Prostate gland (tissue), 2 donors: ENCODE measurements around the gene OLFM3.

Source experiments
- POLR2AphosphoS5 ChIP-seq: sonication (generic); formaldehyde crosslinking; IDR thresholded peaks from one replicate; pipeline ENCODE4 v1.6.1; 2017; ENCODE audit warnings: antibody characterized with exemption
- TF ChIP-seq, protein P1 (sequence below), 4 experiments: fragments of 200-600 bp in 2 of 4; fragments of 450-650 bp in 2 of 4; sonication (generic) in 2 of 4; IDR thresholded peaks; 1 replicate in 3 of 4; 2 replicates in 1 of 4; pipeline ENCODE4 v1.5.1; 2016 to 2019; ENCODE audit warnings: antibody characterized with exemption in 4 of 4, mild to moderate bottlenecking in 2 of 4, moderate library complexity in 2 of 4

DNA sequence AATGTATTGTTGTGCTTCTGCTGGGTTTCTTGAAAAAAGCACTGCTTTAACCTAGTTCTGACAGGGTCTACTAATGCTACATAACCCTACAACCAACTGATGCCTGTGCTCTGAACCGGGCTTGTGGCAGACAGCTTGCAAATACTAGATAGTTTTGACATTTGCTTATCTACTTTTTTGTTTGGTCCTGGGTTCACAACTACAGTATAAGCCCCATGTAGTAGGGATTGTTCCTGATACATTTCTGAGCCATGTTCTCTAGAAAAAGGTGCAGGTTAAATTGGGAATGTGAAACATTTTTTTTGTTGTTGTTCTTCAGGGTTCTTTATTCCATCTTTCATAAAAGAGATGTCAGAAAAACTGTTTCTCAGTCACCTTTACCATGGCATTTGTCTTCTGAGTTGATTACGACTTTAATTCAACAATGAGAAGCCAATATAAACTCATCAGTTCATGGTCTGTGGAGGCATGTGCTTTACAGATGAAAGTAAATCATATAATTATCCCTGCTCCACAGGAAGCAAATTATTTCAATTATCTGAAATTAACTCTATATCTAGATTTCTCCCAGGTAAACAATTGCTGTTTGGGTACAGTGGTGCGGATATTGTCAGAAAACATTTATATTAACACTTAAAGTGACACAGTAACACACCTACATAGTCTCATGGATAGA is 22.0 kb downstream of the OLFM3 start:
- TF ChIP-seq, protein P1, sequence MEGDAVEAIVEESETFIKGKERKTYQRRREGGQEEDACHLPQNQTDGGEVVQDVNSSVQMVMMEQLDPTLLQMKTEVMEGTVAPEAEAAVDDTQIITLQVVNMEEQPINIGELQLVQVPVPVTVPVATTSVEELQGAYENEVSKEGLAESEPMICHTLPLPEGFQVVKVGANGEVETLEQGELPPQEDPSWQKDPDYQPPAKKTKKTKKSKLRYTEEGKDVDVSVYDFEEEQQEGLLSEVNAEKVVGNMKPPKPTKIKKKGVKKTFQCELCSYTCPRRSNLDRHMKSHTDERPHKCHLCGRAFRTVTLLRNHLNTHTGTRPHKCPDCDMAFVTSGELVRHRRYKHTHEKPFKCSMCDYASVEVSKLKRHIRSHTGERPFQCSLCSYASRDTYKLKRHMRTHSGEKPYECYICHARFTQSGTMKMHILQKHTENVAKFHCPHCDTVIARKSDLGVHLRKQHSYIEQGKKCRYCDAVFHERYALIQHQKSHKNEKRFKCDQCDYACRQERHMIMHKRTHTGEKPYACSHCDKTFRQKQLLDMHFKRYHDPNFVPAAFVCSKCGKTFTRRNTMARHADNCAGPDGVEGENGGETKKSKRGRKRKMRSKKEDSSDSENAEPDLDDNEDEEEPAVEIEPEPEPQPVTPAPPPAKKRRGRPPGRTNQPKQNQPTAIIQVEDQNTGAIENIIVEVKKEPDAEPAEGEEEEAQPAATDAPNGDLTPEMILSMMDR (IDR thresholded peaks at IDR 0.05) = no peak
- TF ChIP-seq POLR2AphosphoS5 = no peak
